CD14-positive monocyte (primary cell): Measurements from ENCODE around the gene COL4A4. TPM values are rescaled to one million over a fixed set of nuclear protein-coding genes. Genes with fewer than 3 reads are reported as not detected.
A peak's percentile ranks its signal among the peaks of the same experiment; 100 is the strongest.

ENCODE experiments used
- DNase-seq, 3 donors: peaks; one replicate each; pipeline ENCODE4 v3.0.0-alpha.2; 2011 to 2022
- H2AFZ ChIP-seq: 2 replicates; pipeline ENCODE4 v1.6.0; 2012; ENCODE audit warnings: mild to moderate bottlenecking, low read depth, low read length, inconsistent platforms; ENCODE audit not compliant: insufficient read depth, poor library complexity, severe bottlenecking
- H3K27ac ChIP-seq, 2 donors: 1 replicate in 1 of 2; 2 replicates in 1 of 2; pipeline ENCODE4 v1.5.1; 2012 to 2013; ENCODE audit warnings: low read length in 2 of 2, control low read depth in 1 of 2, inconsistent platforms in 1 of 2, low read depth in 1 of 2, mild to moderate bottlenecking in 1 of 2
- H3K27me3 ChIP-seq, 2 donors: one replicate each; pipeline versions ENCODE4 v1.6.0 to v1.6.1; 2011 to 2013; ENCODE audit warnings: low read length in 2 of 2; ENCODE audit not compliant: control insufficient read depth in 2 of 2, insufficient read depth in 2 of 2
- H3K36me3 ChIP-seq, 2 donors: replicated peaks in 1 of 2; 1 replicate in 1 of 2; 2 replicates in 1 of 2; pipeline versions ENCODE4 v1.5.1 to v1.6.1; 2012 to 2013; ENCODE audit warnings: low read length in 2 of 2, control low read depth in 1 of 2, inconsistent platforms in 1 of 2, mild to moderate bottlenecking in 1 of 2; ENCODE audit not compliant: insufficient read depth in 2 of 2, control insufficient read depth in 1 of 2
- H3K4me1 ChIP-seq, 2 donors: 1 replicate in 1 of 2; 2 replicates in 1 of 2; pipeline versions ENCODE4 v1.5.1 to v1.6.1; 2012 to 2013; ENCODE audit warnings: low read length in 2 of 2, control low read depth in 1 of 2, inconsistent platforms in 1 of 2, mild to moderate bottlenecking in 1 of 2, moderate library complexity in 1 of 2; ENCODE audit not compliant: insufficient read depth in 2 of 2, control insufficient read depth in 1 of 2
- H3K4me2 ChIP-seq: replicated peaks from 2 replicates; pipeline ENCODE3; 2012; ENCODE audit warnings: low read length, moderate library complexity, mild to moderate bottlenecking; ENCODE audit not compliant: poor library complexity, severe bottlenecking; ENCODE audit errors: extremely low read depth
- H3K4me3 ChIP-seq, 3 experiments: fragments of 200-600 bp in 1 of 3; sonication (generic) in 1 of 3; replicated peaks in 1 of 3; 1 replicate in 2 of 3; 2 replicates in 1 of 3; pipeline ENCODE4 v1.5.1; 2011 to 2013; ENCODE audit warnings: low read length in 3 of 3, mild to moderate bottlenecking in 3 of 3, control low read depth in 2 of 3, low read depth in 2 of 3, inconsistent platforms in 1 of 3, moderate library complexity in 1 of 3
- H3K79me2 ChIP-seq: 2 replicates; pipeline ENCODE4 v1.6.0; 2012; ENCODE audit warnings: mild to moderate bottlenecking, control low read depth, inconsistent platforms, low read length, moderate library complexity; ENCODE audit not compliant: insufficient read depth
- H3K9ac ChIP-seq: 2 replicates; pipeline ENCODE4 v1.6.0; 2017; ENCODE audit warnings: low read length, mild to moderate bottlenecking; ENCODE audit not compliant: insufficient read depth, poor library complexity, severe bottlenecking
- H3K9me3 ChIP-seq, 2 donors: replicated peaks in 1 of 2; 1 replicate in 1 of 2; 2 replicates in 1 of 2; pipeline versions ENCODE4 v1.5.1 to v1.6.1; 2012 to 2013; ENCODE audit warnings: low read length in 2 of 2, control low read depth in 1 of 2; ENCODE audit not compliant: control insufficient read depth in 1 of 2, insufficient read depth in 1 of 2
- H4K20me1 ChIP-seq: 2 replicates; pipeline ENCODE4 v1.6.0; 2012; ENCODE audit warnings: mild to moderate bottlenecking, low read length, control low read depth, moderate library complexity; ENCODE audit not compliant: insufficient read depth
- H3K27ac Mint-ChIP-seq, 7 donors: one replicate each; pipeline ENCODE4 v1.8.0; 2020; ENCODE audit warnings: mild to moderate bottlenecking in 7 of 7, mixed read lengths in 7 of 7, moderate library complexity in 6 of 7, inconsistent platforms in 2 of 7
- H3K27me3 Mint-ChIP-seq, 3 donors: one replicate each; pipeline ENCODE4 v1.8.0; 2021 to 2022; ENCODE audit warnings: low read depth in 3 of 3, mild to moderate bottlenecking in 3 of 3, mixed read lengths in 3 of 3, moderate library complexity in 3 of 3, inconsistent platforms in 1 of 3
- H3K36me3 Mint-ChIP-seq, 2 donors: one replicate each; pipeline ENCODE4 v1.8.0; 2020; ENCODE audit warnings: mixed read lengths in 2 of 2, inconsistent platforms in 1 of 2, mild to moderate bottlenecking in 1 of 2
- H3K4me1 Mint-ChIP-seq: one replicate; pipeline ENCODE4 v1.8.0; 2020; ENCODE audit warnings: mild to moderate bottlenecking, mixed read lengths
- H3K4me3 Mint-ChIP-seq, 2 donors: one replicate each; pipeline ENCODE4 v1.8.0; 2020; ENCODE audit warnings: mild to moderate bottlenecking in 2 of 2, mixed read lengths in 2 of 2, moderate library complexity in 1 of 2
- H3K9me3 Mint-ChIP-seq, 7 donors: one replicate each; pipeline ENCODE4 v1.8.0; 2020 to 2022; ENCODE audit warnings: mixed read lengths in 7 of 7, mild to moderate bottlenecking in 6 of 7, moderate library complexity in 6 of 7, inconsistent platforms in 2 of 7
- WGBS: methylation state at CpG from one replicate; pipeline ENCODE4 v1.1.5; 2013; ENCODE audit warnings: missing lambda C conversion rate; ENCODE audit not compliant: insufficient coverage; 5-methylcytosine and 5-hydroxymethylcytosine counted together
- intact Hi-C, 2 donors: fragments of 100-400 bp; cut with micrococcal nuclease; formaldehyde crosslinking; loops; one replicate each; pipeline versions ENCODE4 v1.15.0 to v1.15.1; 2023
- polyA plus RNA-seq, 3 donors: library from polyadenylated mRNA; depleted of rRNA in 1 of 3; unstranded in 2 of 3; stranded (reverse) in 1 of 3; fragments of 300-500 nt in 2 of 3; fragments of >200 nt in 1 of 3; fragmentation: Illumina TruSeq in 2 of 3; gene quantifications; 1 replicate in 2 of 3; 2 replicates in 1 of 3; pipeline ENCODE4 v1.2.3, GENCODE V29; 2012 to 2021
- TF ChIP-seq, protein P1 (sequence below): fragments of 200-600 bp; IDR thresholded peaks from one replicate; pipeline ENCODE4 v1.8.0; 2022; ENCODE audit warnings: antibody characterized with exemption, mild to moderate bottlenecking

Gene COL4A4
- polyA plus RNA-seq, 3 donors = 0.03 TPM; not detected in 2

GRCh38 chr2:227164763-227165291 lies 822 bp upstream of the COL4A4 start:
- H3K27ac Mint-ChIP-seq = no peak overlapping the region

GRCh38 chr2:227163485-227163997 lies 464 bp downstream of the COL4A4 start:
- Histone ChIP-seq H3K4me2 (no peak overlapping the region), H3K79me2 (no peaks in the 10 kb centered on the region), H2AFZ (no peak overlapping the region), H3K36me3 (no peaks in the 10 kb centered on the region), H3K27ac (no peak overlapping the region), H3K9me3 (peaks cover 0 to 4% of the 10 kb centered on the region in 2 donors), H3K9ac (no peak overlapping the region), H3K4me3 (no peak overlapping the region), H4K20me1 (no peaks in the 10 kb centered on the region), H3K27me3 (peaks cover 51 to 62% of the 10 kb centered on the region in 2 donors), H3K4me1 (no peaks in the 10 kb centered on the region)
- H3K4me1 Mint-ChIP-seq = no peaks in the 10 kb centered on the region
- peaks cover 50 to 67% (median 56%) of the 10 kb centered on the region in 3 donors for H3K27me3 Mint-ChIP-seq
- TF ChIP-seq, protein P1, sequence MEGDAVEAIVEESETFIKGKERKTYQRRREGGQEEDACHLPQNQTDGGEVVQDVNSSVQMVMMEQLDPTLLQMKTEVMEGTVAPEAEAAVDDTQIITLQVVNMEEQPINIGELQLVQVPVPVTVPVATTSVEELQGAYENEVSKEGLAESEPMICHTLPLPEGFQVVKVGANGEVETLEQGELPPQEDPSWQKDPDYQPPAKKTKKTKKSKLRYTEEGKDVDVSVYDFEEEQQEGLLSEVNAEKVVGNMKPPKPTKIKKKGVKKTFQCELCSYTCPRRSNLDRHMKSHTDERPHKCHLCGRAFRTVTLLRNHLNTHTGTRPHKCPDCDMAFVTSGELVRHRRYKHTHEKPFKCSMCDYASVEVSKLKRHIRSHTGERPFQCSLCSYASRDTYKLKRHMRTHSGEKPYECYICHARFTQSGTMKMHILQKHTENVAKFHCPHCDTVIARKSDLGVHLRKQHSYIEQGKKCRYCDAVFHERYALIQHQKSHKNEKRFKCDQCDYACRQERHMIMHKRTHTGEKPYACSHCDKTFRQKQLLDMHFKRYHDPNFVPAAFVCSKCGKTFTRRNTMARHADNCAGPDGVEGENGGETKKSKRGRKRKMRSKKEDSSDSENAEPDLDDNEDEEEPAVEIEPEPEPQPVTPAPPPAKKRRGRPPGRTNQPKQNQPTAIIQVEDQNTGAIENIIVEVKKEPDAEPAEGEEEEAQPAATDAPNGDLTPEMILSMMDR = no peak
- no peak overlapping the region for H3K27ac Mint-ChIP-seq
- WGBS = under 1% methylated on average over 20 of the region's 20 CpGs
- H3K4me3 Mint-ChIP-seq = peak overlapping the region in 1 of 2 donors; percentile 72
- DNase-seq = no peak
- intact Hi-C loops = no loop called here
- peaks cover 0 to 6% (median 3%) of the 10 kb centered on the region in 7 donors for H3K9me3 Mint-ChIP-seq
- no peaks in the 10 kb centered on the region for H3K36me3 Mint-ChIP-seq

More at GRCh38 chr2:227164763-227165291, 822 bp upstream of the COL4A4 start:
- Histone ChIP-seq H3K4me2 (no peak overlapping the region), H3K4me1 (no peaks in the 10 kb centered on the region), H4K20me1 (no peaks in the 10 kb centered on the region), H3K36me3 (no peaks in the 10 kb centered on the region), H3K9me3 (peaks cover 0 to 4% of the 10 kb centered on the region in 2 donors), H3K27me3 (peaks cover 51 to 59% of the 10 kb centered on the region in 2 donors), H3K9ac (no peak overlapping the region), H3K27ac (no peak overlapping the region), H3K79me2 (no peaks in the 10 kb centered on the region), H3K4me3 (no peak overlapping the region), H2AFZ (no peak overlapping the region)
- Mint-ChIP-seq H3K27me3 (peaks cover 50 to 67% (median 51%) of the 10 kb centered on the region in 3 donors), H3K9me3 (peaks cover 0 to 6% (median 3%) of the 10 kb centered on the region in 7 donors), H3K36me3 (no peaks in the 10 kb centered on the region), H3K4me3 (peak overlapping the region in 1 of 2 donors; percentile 42), H3K4me1 (no peaks in the 10 kb centered on the region)
- TF ChIP-seq, protein P1 = no peak
- intact Hi-C loops = no loop called here
- no peak for DNase-seq
- WGBS = 7% methylated on average over 38 of the region's 38 CpGs
